ENCODE measurements around the gene EXOC4. TPM values are rescaled to one million over a fixed set of nuclear protein-coding genes. Genes with fewer than 3 reads are reported as not detected.

EXOC4 gene
- total and polyA plus RNA-seq, 12 donors, result 7.5 to 41.7 (median 34.6) TPM

GRCh38 chr7:134065415-134065814, 812.5 kb downstream of the EXOC4 start:
- H3K9me3 ChIP-seq, result no peaks in the 10 kb centered on the region
- intact Hi-C loops (cut with DNase I), result no loop called here
- DNase-seq, result no peak
- no peak overlapping the region for H3K4me3 ChIP-seq
- WGBS, 2 donors, result 90 to 93% methylated on average over 4 of the region's 4 CpGs
- no peaks in the 10 kb centered on the region for H3K27me3 ChIP-seq
- H3K36me3 ChIP-seq, result peaks cover 0 to 9% (median 0%) of the 10 kb centered on the region in 9 donors
- no peak for ATAC-seq
- TF ChIP-seq, protein P1, sequence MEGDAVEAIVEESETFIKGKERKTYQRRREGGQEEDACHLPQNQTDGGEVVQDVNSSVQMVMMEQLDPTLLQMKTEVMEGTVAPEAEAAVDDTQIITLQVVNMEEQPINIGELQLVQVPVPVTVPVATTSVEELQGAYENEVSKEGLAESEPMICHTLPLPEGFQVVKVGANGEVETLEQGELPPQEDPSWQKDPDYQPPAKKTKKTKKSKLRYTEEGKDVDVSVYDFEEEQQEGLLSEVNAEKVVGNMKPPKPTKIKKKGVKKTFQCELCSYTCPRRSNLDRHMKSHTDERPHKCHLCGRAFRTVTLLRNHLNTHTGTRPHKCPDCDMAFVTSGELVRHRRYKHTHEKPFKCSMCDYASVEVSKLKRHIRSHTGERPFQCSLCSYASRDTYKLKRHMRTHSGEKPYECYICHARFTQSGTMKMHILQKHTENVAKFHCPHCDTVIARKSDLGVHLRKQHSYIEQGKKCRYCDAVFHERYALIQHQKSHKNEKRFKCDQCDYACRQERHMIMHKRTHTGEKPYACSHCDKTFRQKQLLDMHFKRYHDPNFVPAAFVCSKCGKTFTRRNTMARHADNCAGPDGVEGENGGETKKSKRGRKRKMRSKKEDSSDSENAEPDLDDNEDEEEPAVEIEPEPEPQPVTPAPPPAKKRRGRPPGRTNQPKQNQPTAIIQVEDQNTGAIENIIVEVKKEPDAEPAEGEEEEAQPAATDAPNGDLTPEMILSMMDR (IDR thresholded peaks at IDR 0.05), result no peak
- H3K27ac ChIP-seq, result no peak overlapping the region
- H3K4me1 ChIP-seq, result peaks cover 0 to 16% (median 3%) of the 10 kb centered on the region in 9 donors

DNA sequence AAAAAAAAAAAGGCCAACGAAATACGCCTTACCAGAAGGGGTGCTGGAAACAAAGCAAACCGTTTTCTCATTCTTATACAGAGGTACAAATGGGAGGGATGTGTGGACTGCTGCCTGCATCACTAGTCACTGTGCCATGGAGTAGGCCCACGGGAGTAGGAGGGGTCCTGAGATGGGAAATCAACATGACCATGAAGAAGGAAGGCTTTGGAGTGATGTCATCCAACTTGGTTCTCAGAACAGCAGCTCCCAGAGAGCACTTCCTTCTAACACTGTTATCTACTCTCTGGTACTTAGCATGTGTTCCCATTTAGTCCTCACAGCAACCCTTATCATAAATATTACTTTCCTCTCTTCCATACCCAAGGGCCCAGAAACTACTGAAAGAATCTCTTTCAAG, 814.3 kb downstream of the EXOC4 start:
- Histone ChIP-seq H3K27me3 (no peaks in the 10 kb centered on the region), H3K9me3 (no peaks in the 10 kb centered on the region), H3K27ac (no peak overlapping the region), H3K4me1 (peaks cover 0 to 11% (median 3%) of the 10 kb centered on the region in 9 donors), H3K36me3 (peaks cover 0 to 9% (median 0%) of the 10 kb centered on the region in 9 donors), H3K4me3 (no peak overlapping the region)
- intact Hi-C loops (cut with DNase I), result no loop called here
- WGBS, 2 donors, result 49 to 51% methylated on average over 4 of the region's 4 CpGs
- no peak for ATAC-seq
- TF ChIP-seq, protein P1 (IDR thresholded peaks at IDR 0.05), result no peak
- DNase-seq, result no peak

DNA sequence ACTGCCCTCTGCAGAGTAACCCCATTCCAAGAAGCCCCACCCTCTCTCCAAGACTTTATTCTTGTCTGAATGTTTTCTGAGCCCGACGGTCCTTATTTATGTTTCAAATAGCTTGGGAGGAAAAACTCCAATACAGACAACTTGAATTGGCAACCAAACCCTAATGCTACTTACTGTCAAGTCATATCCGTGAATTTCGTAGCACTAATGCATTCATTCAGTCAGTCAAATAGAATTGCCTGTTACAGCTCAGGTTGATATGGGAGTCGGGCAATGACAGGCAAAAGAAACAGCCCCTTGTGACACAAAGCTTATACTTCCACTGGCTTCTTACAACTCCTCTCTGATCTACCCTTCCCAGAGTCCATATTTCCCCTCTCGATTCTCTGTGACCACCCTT, 815.8 kb downstream of the EXOC4 start:
- DNase-seq (no peak), ATAC-seq (no peak)
- Histone ChIP-seq H3K9me3 (no peaks in the 10 kb centered on the region), H3K4me3 (no peak overlapping the region), H3K4me1 (no peaks in the 10 kb centered on the region), H3K27ac (no peak overlapping the region), H3K36me3 (peaks cover 0 to 9% (median 0%) of the 10 kb centered on the region in 9 donors), H3K27me3 (no peaks in the 10 kb centered on the region)
- intact Hi-C loops (cut with DNase I), result no loop called here
- TF ChIP-seq, protein P1 (IDR thresholded peaks at IDR 0.05), result no peak
- 95% methylated on average over 6 of the region's 6 CpGs for WGBS, 2 donors

GRCh38 chr7:134069187-134069586, 816.3 kb downstream of the EXOC4 start:
- TF ChIP-seq, protein P1 (IDR thresholded peaks at IDR 0.05), result no peak
- ATAC-seq (no peak), DNase-seq (no peak)
- no peaks in the 10 kb centered on the region for H3K27me3 ChIP-seq
- no peak overlapping the region for H3K27ac ChIP-seq
- H3K4me3 ChIP-seq, result no peak overlapping the region
- intact Hi-C loops (cut with DNase I), result no loop called here
- H3K9me3 ChIP-seq, result no peaks in the 10 kb centered on the region
- peaks cover 0 to 8% (median 0%) of the 10 kb centered on the region in 9 donors for H3K36me3 ChIP-seq
- H3K4me1 ChIP-seq, result no peaks in the 10 kb centered on the region
- WGBS, 2 donors, result 94 to 98% methylated on average over 2 of the region's 2 CpGs

Measured in heart right ventricle (tissue), 16 donors.